K562 (cell line): ENCODE measurements around the gene FKBP15. TPM values are rescaled to one million over a fixed set of nuclear protein-coding genes. Genes with fewer than 3 reads are reported as not detected.
A peak's percentile ranks its signal among the peaks of the same experiment; 100 is the strongest.

Experiments
- CEBPG ChIP-seq, 3 experiments: fragments of 200-800 bp in 1 of 3; sonication (Bioruptor generic) in 1 of 3; sonication (generic) in 1 of 3; formaldehyde crosslinking in 1 of 3; IDR thresholded peaks in 2 of 3; conservative IDR thresholded peaks in 1 of 3; 2 replicates each; pipeline versions ENCODE4 v1.6.1 to v1.8.0; 2016 to 2022; ENCODE audit warnings: missing compliant biosample characterization in 2 of 3, missing genetic modification characterization in 2 of 3, mild to moderate bottlenecking in 1 of 3, missing genetic modification reagents in 1 of 3
- KDM1A ChIP-seq, 2 experiments: fragments of 450-650 bp; IDR thresholded peaks; 2 replicates each; pipeline ENCODE4 v1.6.1; 2016; ENCODE audit warnings: mild to moderate bottlenecking in 2 of 2
- SP1 ChIP-seq: sonication (generic); formaldehyde crosslinking; IDR thresholded peaks from 2 replicates; pipeline ENCODE4 v1.8.1; 2022; ENCODE audit warnings: mild to moderate bottlenecking, missing genetic modification reagents
- ZNF780A ChIP-seq: fragments of 250-450 bp; sonication (Bioruptor Pico); IDR thresholded peaks from 2 replicates; pipeline ENCODE4 v1.5.0; 2021; ENCODE audit warnings: mild to moderate bottlenecking
- polyA plus RNA-seq, 8 experiments: library from polyadenylated mRNA; depleted of rRNA in 4 of 8; stranded (reverse) in 5 of 8; unstranded in 3 of 8; fragments of >200 nt; fragmentation: Nextera tagmentation in 2 of 8; fragmentation: Illumina TruSeq in 1 of 8; extraction: Ambion mirVana in 2 of 8; extraction: Trizol in 1 of 8; gene quantifications; 2 replicates each; pipeline versions ENCODE4 v1.2.1 to v1.2.3, GENCODE V29; 2011 to 2014; ENCODE audit warnings: inconsistent platforms in 1 of 8, missing spikeins in 1 of 8
- total RNA-seq, 7 experiments: library from RNA; depleted of rRNA in 6 of 7; stranded (reverse); fragments of >200 nt in 6 of 7; fragmentation: Illumina TruSeq in 2 of 7; extraction: Trizol in 2 of 7; gene quantifications; 2 replicates each; pipeline versions ENCODE4 v1.2.1 to v1.2.3, GENCODE V29; 2011 to 2021; ENCODE audit warnings: low replicate concordance in 1 of 7
- TF ChIP-seq, protein P1 (sequence below), 2 experiments: IDR thresholded peaks in 1 of 2; conservative IDR thresholded peaks in 1 of 2; 2 replicates each; pipeline ENCODE4 v1.6.1; 2016; ENCODE audit warnings: low read depth in 2 of 2, mild to moderate bottlenecking in 1 of 2, missing compliant biosample characterization in 1 of 2, missing genetic modification characterization in 1 of 2, moderate library complexity in 1 of 2
- TF ChIP-seq, protein P2 (sequence below): fragments of 450-650 bp; formaldehyde crosslinking; IDR thresholded peaks from 2 replicates; pipeline ENCODE4 v1.4.0; 2020; ENCODE audit warnings: mild to moderate bottlenecking, mixed read lengths
- TF ChIP-seq, protein P3 (sequence below): fragments of 250-450 bp; sonication (Bioruptor Pico); IDR thresholded peaks from 2 replicates; pipeline ENCODE4 v1.5.0; 2021
- TF ChIP-seq, protein P4 (sequence below): fragments of 250-450 bp; sonication (Bioruptor Pico); IDR thresholded peaks from 2 replicates; pipeline ENCODE4 v1.4.0; 2020

The FKBP15 gene
- total and polyA plus RNA-seq, 9 of the 15 experiments (the other 6 are each of a cell fraction or from before 2014, with no cell fraction given) = 8.7 to 38.0 (median 18.9) TPM

DNA sequence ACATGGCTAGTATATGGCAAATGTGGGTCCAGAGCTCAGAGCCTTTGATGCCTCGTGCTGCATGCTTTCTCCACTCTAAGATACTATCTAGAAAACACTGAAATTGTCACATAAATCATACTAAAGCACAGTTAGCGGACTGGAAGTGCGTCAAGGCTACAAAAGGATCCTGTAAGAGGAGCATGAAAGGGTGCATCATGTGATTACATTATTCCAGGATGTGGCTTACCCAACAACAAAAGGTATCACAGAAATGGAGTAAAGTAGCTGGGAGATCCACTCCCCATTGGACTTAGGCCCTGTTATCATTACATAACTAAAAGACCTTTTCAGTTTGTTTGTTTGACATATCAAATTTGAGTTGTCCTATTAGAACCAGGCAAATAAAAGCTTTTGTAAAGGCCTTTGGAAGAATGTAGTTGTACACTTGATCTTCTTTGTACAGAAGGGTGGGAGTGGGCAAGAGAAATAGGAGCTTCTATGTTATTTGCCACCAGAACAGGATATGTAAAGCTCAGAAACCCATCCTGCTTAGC, 7.1 kb upstream of the FKBP15 start (continued):
- TF ChIP-seq, protein P1, sequence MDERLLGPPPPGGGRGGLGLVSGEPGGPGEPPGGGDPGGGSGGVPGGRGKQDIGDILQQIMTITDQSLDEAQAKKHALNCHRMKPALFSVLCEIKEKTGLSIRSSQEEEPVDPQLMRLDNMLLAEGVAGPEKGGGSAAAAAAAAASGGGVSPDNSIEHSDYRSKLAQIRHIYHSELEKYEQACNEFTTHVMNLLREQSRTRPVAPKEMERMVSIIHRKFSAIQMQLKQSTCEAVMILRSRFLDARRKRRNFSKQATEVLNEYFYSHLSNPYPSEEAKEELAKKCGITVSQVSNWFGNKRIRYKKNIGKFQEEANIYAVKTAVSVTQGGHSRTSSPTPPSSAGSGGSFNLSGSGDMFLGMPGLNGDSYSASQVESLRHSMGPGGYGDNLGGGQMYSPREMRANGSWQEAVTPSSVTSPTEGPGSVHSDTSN (CRISPR knock-in tag; IDR thresholded peaks at IDR 0.05; ENCODE audit: low read depth) = 0 out of 2 replicates have a peak, but pooled peaks have one; percentile 15
- TF ChIP-seq, protein P1 (tag; conservative IDR thresholded peaks at IDR 0.05; ENCODE audit: low read depth) = peak; percentile 93
- TF ChIP-seq ZNF780A (no peak), SP1 (CRISPR knock-in tag) (no peak), CEBPG (CRISPR knock-in tag; IDR thresholded peaks at IDR 0.05) (no peak), CEBPG (tag; conservative IDR thresholded peaks at IDR 0.05 in 1 of 2, IDR thresholded peaks at IDR 0.05 in 1 of 2) (peak in 1 of 2 experiments; percentile 58; a peak in 2 of 4 replicates), KDM1A (IDR thresholded peaks at IDR 0.05) (no peak)
- TF ChIP-seq, protein P2, sequence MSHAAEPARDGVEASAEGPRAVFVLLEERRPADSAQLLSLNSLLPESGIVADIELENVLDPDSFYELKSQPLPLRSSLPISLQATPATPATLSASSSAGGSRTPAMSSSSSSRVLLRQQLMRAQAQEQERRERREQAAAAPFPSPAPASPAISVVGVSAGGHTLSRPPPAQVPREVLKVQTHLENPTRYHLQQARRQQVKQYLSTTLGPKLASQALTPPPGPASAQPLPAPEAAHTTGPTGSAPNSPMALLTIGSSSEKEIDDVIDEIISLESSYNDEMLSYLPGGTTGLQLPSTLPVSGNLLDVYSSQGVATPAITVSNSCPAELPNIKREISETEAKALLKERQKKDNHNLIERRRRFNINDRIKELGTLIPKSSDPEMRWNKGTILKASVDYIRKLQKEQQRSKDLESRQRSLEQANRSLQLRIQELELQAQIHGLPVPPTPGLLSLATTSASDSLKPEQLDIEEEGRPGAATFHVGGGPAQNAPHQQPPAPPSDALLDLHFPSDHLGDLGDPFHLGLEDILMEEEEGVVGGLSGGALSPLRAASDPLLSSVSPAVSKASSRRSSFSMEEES (CRISPR knock-in tag) = peak; percentile 84
- TF ChIP-seq, protein P3, sequence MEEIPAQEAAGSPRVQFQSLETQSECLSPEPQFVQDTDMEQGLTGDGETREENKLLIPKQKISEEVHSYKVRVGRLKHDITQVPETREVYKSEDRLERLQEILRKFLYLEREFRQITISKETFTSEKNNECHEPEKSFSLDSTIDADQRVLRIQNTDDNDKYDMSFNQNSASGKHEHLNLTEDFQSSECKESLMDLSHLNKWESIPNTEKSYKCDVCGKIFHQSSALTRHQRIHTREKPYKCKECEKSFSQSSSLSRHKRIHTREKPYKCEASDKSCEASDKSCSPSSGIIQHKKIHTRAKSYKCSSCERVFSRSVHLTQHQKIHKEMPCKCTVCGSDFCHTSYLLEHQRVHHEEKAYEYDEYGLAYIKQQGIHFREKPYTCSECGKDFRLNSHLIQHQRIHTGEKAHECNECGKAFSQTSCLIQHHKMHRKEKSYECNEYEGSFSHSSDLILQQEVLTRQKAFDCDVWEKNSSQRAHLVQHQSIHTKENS (CRISPR knock-in tag) = no peak
- TF ChIP-seq, protein P4, sequence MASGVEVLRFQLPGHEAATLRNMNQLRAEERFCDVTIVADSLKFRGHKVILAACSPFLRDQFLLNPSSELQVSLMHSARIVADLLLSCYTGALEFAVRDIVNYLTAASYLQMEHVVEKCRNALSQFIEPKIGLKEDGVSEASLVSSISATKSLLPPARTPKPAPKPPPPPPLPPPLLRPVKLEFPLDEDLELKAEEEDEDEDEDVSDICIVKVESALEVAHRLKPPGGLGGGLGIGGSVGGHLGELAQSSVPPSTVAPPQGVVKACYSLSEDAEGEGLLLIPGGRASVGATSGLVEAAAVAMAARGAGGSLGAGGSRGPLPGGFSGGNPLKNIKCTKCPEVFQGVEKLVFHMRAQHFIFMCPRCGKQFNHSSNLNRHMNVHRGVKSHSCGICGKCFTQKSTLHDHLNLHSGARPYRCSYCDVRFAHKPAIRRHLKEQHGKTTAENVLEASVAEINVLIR (CRISPR knock-in tag) = 0 out of 2 replicates have a peak, but pooled peaks have one; percentile 40
